SK-N-MC (cell line): ENCODE results near the gene BTNL8.
"Not testable (repeated sequence)": the region's sequence is repeated elsewhere in the genome, so short reads cannot be mapped to it uniquely, and the experiment has no call there.

Experiments used
- EZH2 ChIP-seq: fragments of 200-600 bp; sonication (generic); IDR thresholded peaks from one replicate; pipeline ENCODE4 v1.6.1; 2017; ENCODE audit warnings: antibody characterized with exemption
- POLR2AphosphoS5 ChIP-seq: IDR thresholded peaks from 2 replicates; pipeline ENCODE4 v1.6.1; 2012; ENCODE audit warnings: mild to moderate bottlenecking, low read depth, low read length, borderline replicate concordance

DNA sequence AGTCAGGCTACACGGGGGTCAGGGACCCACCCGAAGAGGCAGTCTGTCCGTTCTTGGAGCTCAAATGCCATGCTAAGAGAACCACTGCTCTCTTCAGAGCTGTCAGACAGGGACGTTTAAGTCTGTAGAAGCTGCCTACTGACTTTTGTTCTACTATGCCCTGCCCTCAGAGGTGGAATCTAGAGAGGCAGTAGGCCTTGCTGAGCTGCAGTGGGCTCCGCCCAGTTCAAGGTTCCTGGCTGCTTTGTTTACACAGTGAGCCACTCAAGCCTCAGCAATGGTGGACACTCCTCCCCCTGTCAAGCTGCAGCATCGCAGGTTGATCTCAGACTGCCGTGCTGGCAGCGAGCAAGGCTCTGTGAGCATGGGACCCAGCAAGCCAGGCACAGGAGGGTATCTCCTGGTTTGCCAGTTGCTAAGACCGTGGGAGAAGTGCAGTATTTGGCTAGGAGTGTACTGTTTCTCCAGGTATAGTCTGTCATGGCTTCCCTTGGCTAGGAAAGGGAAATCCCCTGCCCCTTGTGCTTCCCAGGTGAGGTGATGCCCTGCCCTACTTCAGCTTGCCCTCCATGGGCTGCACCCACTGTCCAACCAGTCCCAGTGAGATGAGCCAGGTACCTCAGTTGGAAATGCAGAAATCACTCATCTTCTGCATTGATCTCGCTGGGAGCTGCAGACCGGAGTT is 13.0 kb upstream of the BTNL8 start:
- TF ChIP-seq POLR2AphosphoS5, EZH2: not testable (repeated sequence)
